NB4 (cell line): ENCODE measurements around the gene ULK1.

Experiments
- CTCF ChIP-seq: IDR thresholded peaks from one replicate; pipeline ENCODE4 v1.5.1; 2012; ENCODE audit warnings: low read depth, low read length
- MAX ChIP-seq: IDR thresholded peaks from 2 replicates; pipeline ENCODE4 v1.6.1; 2011; ENCODE audit warnings: low read depth, low read length
- POLR2A ChIP-seq: IDR thresholded peaks from 2 replicates; pipeline ENCODE4 v1.6.1; 2011; ENCODE audit warnings: mild to moderate bottlenecking; ENCODE audit not compliant: insufficient read length; ENCODE audit errors: extremely low read depth

GRCh38 chr12:131844656-131845055 is 49.8 kb upstream of the ULK1 start:
- TF ChIP-seq CTCF (no peak), MAX (no peak), POLR2A (no peak)
